Measurements from ENCODE around the gene TAB3. TPM values are rescaled to one million over a fixed set of nuclear protein-coding genes. Genes with fewer than 3 reads are reported as not detected.

The TAB3 gene
- total and polyA plus RNA-seq, 9 of the 15 experiments (the other 6 are each of a cell fraction or from before 2014, with no cell fraction given), result 2.4 to 31.1 (median 15.5) TPM

- no peak for TF ChIP-seq TCFL5 (CRISPR knock-in tag; conservative IDR thresholded peaks at IDR 0.05)
- TF ChIP-seq HMBOX1 (IDR thresholded peaks at IDR 0.05), result peak; percentile 59; the same call in 1 of the 2 replicates
- TF ChIP-seq CGGBP1 (CRISPR knock-in tag; IDR thresholded peaks at IDR 0.05), result peak; percentile 53; the same call in 1 of the 2 replicates
- TF ChIP-seq CBX2 (IDR thresholded peaks at IDR 0.05; ENCODE audit: insufficient read depth, low read length, poor library complexity, severe bottlenecking), result no peak
- no peak for TF ChIP-seq IFI16 (CRISPR knock-in tag; IDR thresholded peaks at IDR 0.05)
- no peak for TF ChIP-seq CHD7 (IDR thresholded peaks at IDR 0.05; ENCODE audit: low read depth, low read length)
- peak; percentile 73 for TF ChIP-seq SP1 (CRISPR knock-in tag; IDR thresholded peaks at IDR 0.05)
- no peak for TF ChIP-seq MXD1 (CRISPR knock-in tag; IDR thresholded peaks at IDR 0.05; ENCODE audit: borderline replicate concordance, poor library complexity, severe bottlenecking)
- no peak for TF ChIP-seq BRCA1 (IDR thresholded peaks at IDR 0.05)
- TF ChIP-seq BRCA1 (CRISPR knock-in tag; IDR thresholded peaks at IDR 0.05), result no peak
- TF ChIP-seq POLR2H (tag; IDR thresholded peaks at IDR 0.05; ENCODE audit: low read depth), result no peak
These were observed at the start of gene TAB3 (continued) for GRCh38 chrX:30889147-30890140.
